Adrenal gland (tissue), 12 donors: ENCODE results near the gene RBPJ. TPM values are rescaled to one million over a fixed set of nuclear protein-coding genes. Genes with fewer than 3 reads are reported as not detected.

Experiments
- DNase-seq, 7 donors: peaks; one replicate each; pipeline ENCODE4 v3.0.0-alpha.2; 2019 to 2020
- H3K27ac ChIP-seq, 5 donors: fragments of 200-600 bp; sonication (generic) in 4 of 5; 1 replicate in 3 of 5; 2 replicates in 2 of 5; pipeline versions ENCODE4 v1.5.1 to v1.8.0; 2016 to 2020; ENCODE audit warnings: mild to moderate bottlenecking in 1 of 5
- H3K27me3 ChIP-seq: fragments of 200-600 bp; 2 replicates; pipeline ENCODE4 v1.8.0; 2021
- H3K36me3 ChIP-seq, 2 donors: fragments of 200-600 bp; replicated peaks in 1 of 2; 1 replicate in 1 of 2; 2 replicates in 1 of 2; pipeline versions ENCODE4 v1.5.1 to v1.8.0; 2018 to 2022
- H3K4me1 ChIP-seq, 2 donors: fragments of 200-600 bp; replicated peaks in 1 of 2; 1 replicate in 1 of 2; 2 replicates in 1 of 2; pipeline versions ENCODE4 v1.5.1 to v1.8.0; 2018 to 2021
- H3K4me3 ChIP-seq, 4 donors: fragments of 200-600 bp; sonication (generic) in 3 of 4; one replicate each; pipeline ENCODE4 v1.5.1; 2016 to 2018
- H3K9me3 ChIP-seq, 3 donors: fragments of 200-600 bp; sonication (generic) in 1 of 3; replicated peaks in 1 of 3; 1 replicate in 2 of 3; 2 replicates in 1 of 3; pipeline versions ENCODE4 v1.5.1 to v1.8.0; 2016 to 2021
- CTCF ChIP-seq, 6 experiments: fragments of 450-650 bp in 4 of 6; fragments of 200-600 bp in 2 of 6; sonication (generic) in 1 of 6; IDR thresholded peaks; 1 replicate in 5 of 6; 2 replicates in 1 of 6; pipeline versions ENCODE4 v1.5.1 to v1.8.0; 2016 to 2021; ENCODE audit warnings: antibody characterized with exemption in 6 of 6, mild to moderate bottlenecking in 2 of 6, moderate library complexity in 1 of 6
- POLR2A ChIP-seq, 2 donors: fragments of 450-650 bp; IDR thresholded peaks; one replicate each; pipeline ENCODE4 v1.6.1; 2017; ENCODE audit warnings: antibody characterized with exemption in 2 of 2, mild to moderate bottlenecking in 2 of 2, moderate library complexity in 1 of 2
- WGBS, 4 donors: extraction: QIAGEN DNeasy Blood & Tissue Kit in 2 of 4; methylation state at CpG; one replicate each; pipeline versions ENCODE4 v1.1.5 to v1.1.7; 2013 to 2017; 5-methylcytosine and 5-hydroxymethylcytosine counted together
- intact Hi-C, 2 donors: fragments of 100-400 bp; cut with DNase I; formaldehyde crosslinking; loops; one replicate each; pipeline versions ENCODE4 v1.14.1 to v1.15.0; 2022 to 2023
- polyA plus RNA-seq, 3 donors: library from polyadenylated mRNA; stranded (reverse); fragments of 200-250 nt in 2 of 3; fragments of 350-450 nt in 1 of 3; fragmentation: Illumina TruSeq in 1 of 3; extraction: RNeasy Lipid Tissue Mini Kit (QIAGEN cat#74804) in 1 of 3; gene quantifications; one replicate each; pipeline ENCODE4 v1.2.3, GENCODE V29; 2013 to 2014
- total RNA-seq, 9 donors: library from RNA; depleted of rRNA in 4 of 9; stranded (reverse); fragments of >200 nt in 4 of 9; fragments of 120-200 nt in 1 of 9; fragmentation: NEBNext Ultra II Directional in 1 of 9; extraction: Animal tissue kit (Norgen Biotek cat#: 25700) in 1 of 9; gene quantifications; one replicate each; pipeline versions ENCODE4 v1.1.0 to v1.2.4, GENCODE V29; 2013 to 2023
- donor health status: healthy with polysubstance abuse.
- donor health status: Bipolar disorder and iron deficiency.
- donor health status: DM: yes; HTN: yes; CAD: no.
- donor health status: DM: no; HTN: no; CAD: no.
- donor health status: DM: no; HTN: no; CAD: no.
- donor health status: DM: yes; HTN: yes; CAD: no.

Gene RBPJ
- total and polyA plus RNA-seq, 12 donors: 23.4 to 76.1 (median 51.8) TPM

GRCh38 chr4:26273616-26273980 is 47.2 kb upstream of the RBPJ start:
- no peak for TF ChIP-seq CTCF (IDR thresholded peaks at IDR 0.05)
- no peak for TF ChIP-seq POLR2A (IDR thresholded peaks at IDR 0.05)
- H3K4me1 ChIP-seq: no peaks in the 10 kb centered on the region
- intact Hi-C loops: no loop called here
- peak; percentile 11 to 58 (median 35) for DNase-seq
- peak overlapping the region in 1 of 5 donors; percentile 77 for H3K27ac ChIP-seq
- no peaks in the 10 kb centered on the region for H3K36me3 ChIP-seq
- no peaks in the 10 kb centered on the region for H3K27me3 ChIP-seq
- H3K9me3 ChIP-seq: no peaks in the 10 kb centered on the region
- 67 to 78% (median 72%) methylated on average over 8 of the region's 8 CpGs for WGBS, 4 donors
- no peak overlapping the region for H3K4me3 ChIP-seq

GRCh38 chr4:26275281-26275680 is 45.5 kb upstream of the RBPJ start:
- Histone ChIP-seq H3K4me3 (no peak overlapping the region), H3K27me3 (no peaks in the 10 kb centered on the region), H3K4me1 (no peaks in the 10 kb centered on the region), H3K9me3 (no peaks in the 10 kb centered on the region), H3K27ac (no peak overlapping the region), H3K36me3 (no peaks in the 10 kb centered on the region)
- WGBS, 4 donors: 75 to 87% (median 82%) methylated on average over 7 of the region's 7 CpGs
- intact Hi-C loops: no loop called here
- TF ChIP-seq CTCF (IDR thresholded peaks at IDR 0.05): no peak
- no peak for TF ChIP-seq POLR2A (IDR thresholded peaks at IDR 0.05)
- DNase-seq: no peak

GRCh38 chr4:26279446-26279845 is 41.4 kb upstream of the RBPJ start:
- Histone ChIP-seq H3K27ac (no peak overlapping the region), H3K4me1 (no peaks in the 10 kb centered on the region), H3K9me3 (no peaks in the 10 kb centered on the region), H3K36me3 (no peaks in the 10 kb centered on the region), H3K4me3 (no peak overlapping the region), H3K27me3 (no peaks in the 10 kb centered on the region)
- no peak for DNase-seq
- TF ChIP-seq POLR2A (IDR thresholded peaks at IDR 0.05) (no peak), CTCF (IDR thresholded peaks at IDR 0.05) (no peak)
- intact Hi-C loops: no loop called here
- WGBS, 4 donors: 88 to 93% (median 89%) methylated on average over 13 of the region's 13 CpGs

GRCh38 chr4:26281881-26282280 is 38.9 kb upstream of the RBPJ start:
- Histone ChIP-seq H3K4me1 (no peaks in the 10 kb centered on the region), H3K27ac (no peak overlapping the region), H3K27me3 (no peaks in the 10 kb centered on the region), H3K4me3 (no peak overlapping the region), H3K36me3 (no peaks in the 10 kb centered on the region), H3K9me3 (no peaks in the 10 kb centered on the region)
- no peak for TF ChIP-seq CTCF (IDR thresholded peaks at IDR 0.05)
- no peak for TF ChIP-seq POLR2A (IDR thresholded peaks at IDR 0.05)
- intact Hi-C loops: no loop called here
- 56 to 77% (median 73%) methylated on average over 1 of the region's 1 CpG for WGBS, 4 donors
- no peak for DNase-seq
